WI38 (cell line): ENCODE measurements around the gene BTG1.

ENCODE experiments used
- H3K4me3 ChIP-seq: 2 replicates; pipeline ENCODE4 v1.5.1; 2011; ENCODE audit warnings: low read depth, mild to moderate bottlenecking, control low read depth, low read length
- CTCF ChIP-seq: IDR thresholded peaks from 2 replicates; pipeline ENCODE4 v1.5.1; 2012; ENCODE audit warnings: low read depth, mild to moderate bottlenecking, control low read depth, low read length

Gene BTG1

DNA sequence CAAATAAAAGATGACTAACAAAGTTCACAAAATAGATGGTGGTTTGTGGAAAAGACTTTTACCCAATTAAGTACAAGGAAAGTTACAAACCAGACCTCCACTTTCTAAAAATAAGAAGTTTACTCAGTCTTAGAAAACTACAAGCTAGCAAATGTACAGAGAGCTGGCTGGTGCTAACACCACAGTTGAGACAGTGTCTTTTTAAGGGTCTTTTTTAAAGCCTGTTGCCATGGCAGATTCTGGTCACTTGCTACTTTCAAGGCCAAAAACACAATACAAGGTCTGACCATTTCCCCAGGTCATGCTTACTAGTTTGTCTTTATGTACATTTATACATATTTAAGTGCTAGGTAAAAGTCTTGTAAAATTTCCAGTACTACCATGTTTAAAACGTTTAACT lies 2.4 kb downstream of the BTG1 start:
- TF ChIP-seq CTCF = no peak

DNA sequence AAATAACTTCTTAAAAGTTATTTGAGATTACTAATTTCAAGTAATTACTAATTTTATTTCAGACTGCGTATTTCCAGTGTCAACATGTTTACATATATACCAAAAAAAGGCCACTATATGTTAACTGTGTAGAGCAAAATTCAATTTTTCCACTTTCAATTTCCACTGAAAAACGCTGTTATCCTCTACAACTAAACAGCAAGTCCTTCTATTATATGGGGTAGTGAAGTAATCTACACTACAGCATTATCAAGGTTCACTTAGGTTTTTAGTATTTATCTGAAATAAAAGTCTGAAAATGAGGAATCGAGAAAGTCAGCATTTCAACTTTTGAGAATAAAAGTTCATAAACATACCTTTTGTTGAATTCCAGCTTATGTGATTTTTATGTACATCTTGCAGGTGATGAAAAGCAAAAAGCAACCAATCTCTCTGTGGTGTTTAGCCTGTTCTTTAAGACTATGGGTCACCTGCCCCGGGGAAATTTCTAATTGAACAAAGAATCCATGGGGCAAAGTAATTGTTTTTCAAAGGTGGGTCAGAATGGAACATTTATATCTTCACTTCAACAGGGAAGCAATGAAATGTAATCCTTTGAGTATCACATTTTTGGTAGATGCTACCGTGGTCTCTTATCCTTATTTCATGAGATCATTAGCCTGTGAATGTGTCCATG lies 3.3 kb downstream of the BTG1 start:
- peak overlapping the region; percentile 98 for H3K4me3 ChIP-seq
- no peak for TF ChIP-seq CTCF

More for the DNA sequence above, 2.4 kb downstream of the BTG1 start:
- peak overlapping the region; percentile 98 for H3K4me3 ChIP-seq

DNA sequence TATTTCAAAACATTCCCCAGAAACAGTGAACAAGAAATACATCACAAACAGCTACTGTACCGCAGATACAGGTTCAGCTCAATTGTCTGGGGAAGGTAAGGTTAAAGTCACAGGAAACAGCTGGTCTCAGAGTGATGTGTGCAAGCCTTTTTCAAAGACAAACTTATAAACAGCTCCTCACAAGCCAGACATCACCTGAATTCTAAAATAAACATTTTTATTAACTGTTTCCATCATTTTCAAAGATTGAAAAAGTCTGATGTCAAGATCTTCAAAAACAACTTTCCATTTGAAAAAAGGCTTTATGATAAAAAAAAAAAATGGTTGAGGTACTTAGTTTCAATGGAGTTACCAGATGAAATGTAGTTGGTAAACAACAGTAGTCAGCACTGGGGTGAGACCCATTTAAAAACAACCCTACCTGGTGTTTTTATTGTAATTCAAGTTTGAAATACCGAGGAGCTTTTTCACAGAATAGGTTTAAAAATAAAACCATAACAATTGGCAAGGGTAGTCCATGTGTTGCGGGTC lies 4.0 kb downstream of the BTG1 start:
- TF ChIP-seq CTCF = no peak
- peak overlapping the region; percentile 98 for H3K4me3 ChIP-seq

DNA sequence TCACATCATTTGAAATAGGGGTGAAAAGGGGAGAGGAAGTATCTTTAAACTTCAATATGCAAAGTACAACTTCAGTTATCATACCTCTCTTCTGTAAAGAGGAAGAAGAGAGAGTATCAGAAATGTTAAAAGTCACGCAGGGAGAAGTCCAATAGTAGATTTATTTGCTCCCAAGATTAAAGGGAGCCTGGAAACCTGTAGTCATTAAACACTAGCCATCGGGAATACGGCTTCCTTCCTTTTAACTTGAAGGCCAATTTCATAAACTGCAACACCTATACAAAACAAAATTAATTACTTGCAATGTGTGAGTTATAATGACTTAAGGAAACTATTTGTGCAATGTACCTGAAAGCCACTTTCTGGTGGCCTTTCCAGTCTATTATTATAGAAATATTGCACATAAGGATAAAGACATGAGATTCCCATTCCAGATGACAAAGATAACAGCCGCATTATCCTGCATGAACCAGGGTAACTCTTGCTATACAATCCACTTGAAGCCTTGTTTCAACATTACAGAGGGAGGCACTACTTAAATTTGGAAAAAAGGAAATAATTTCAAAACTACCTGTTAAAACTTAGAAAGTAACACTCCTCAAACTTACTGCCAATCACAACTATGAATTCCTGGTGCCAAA lies 4.6 kb downstream of the BTG1 start:
- peak overlapping the region; percentile 98 for H3K4me3 ChIP-seq
- no peak for TF ChIP-seq CTCF

DNA sequence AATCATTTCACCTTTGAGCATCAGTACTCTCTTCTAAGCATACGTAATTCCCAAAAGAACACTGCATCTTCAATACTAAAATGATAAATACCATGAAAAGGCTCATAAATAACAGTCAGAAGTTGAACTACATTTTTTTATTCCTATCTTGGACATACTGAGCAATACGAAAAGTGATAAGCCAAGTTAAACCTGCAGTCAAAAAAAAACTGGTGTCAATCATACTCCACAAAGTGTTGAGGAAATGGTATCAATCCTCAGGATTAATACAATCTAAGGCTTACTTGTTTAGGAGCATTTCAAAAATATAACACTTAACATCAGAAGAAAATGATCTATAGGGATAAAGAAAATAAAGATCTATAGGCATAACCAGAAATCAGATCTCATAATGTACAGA lies 5.5 kb downstream of the BTG1 start:
- TF ChIP-seq CTCF = no peak
- peak overlapping the region; percentile 98 for H3K4me3 ChIP-seq

DNA sequence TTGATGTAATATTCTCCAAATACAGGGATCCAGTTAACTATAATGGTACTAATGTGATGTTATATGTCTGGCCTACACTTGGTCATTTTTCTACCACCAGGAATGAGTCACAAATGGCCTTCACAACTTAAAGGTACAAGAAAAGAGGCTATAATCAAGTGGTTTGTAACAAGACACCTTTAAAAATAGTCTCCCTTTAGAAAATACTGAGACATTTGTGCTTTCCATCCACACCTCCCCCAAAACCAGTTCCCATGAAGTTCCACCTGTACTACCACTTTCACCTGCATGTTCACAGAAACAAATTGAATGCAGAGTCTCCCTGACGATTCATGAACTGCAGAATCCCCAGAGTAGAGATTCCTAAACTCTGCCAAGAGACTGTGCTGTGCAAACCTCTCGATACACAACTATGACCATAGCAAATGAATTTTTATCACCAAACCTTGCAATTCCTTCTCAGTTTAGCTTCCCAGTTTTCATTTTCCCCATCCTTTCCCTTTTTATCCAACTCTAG lies 6.0 kb downstream of the BTG1 start:
- TF ChIP-seq CTCF = no peak
- peak overlapping the region; percentile 98 for H3K4me3 ChIP-seq

DNA sequence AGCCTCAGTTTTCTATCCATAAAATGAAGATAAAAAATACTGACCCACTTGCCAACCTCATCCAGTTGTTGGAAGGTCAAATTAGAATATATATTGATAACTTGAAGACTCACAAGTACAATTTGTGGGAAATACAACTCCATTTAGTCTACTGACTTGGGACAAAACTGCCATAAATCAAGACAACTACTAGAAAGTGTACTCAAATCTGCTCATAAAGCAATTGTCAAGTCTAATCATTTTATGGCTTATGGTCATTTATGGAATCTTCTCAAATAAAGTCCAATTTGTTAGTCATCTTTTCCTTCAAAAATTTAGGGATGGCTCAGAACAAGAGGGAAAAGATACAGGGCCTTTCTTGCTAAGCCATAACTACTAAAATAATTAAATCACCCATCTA lies 7.0 kb downstream of the BTG1 start:
- H3K4me3 ChIP-seq = peak overlapping the region; percentile 34
- no peak for TF ChIP-seq CTCF
